Measurements from ENCODE around the gene PARD3B.

Gene PARD3B

GRCh38 chr2:204776781-204777559 is 231.7 kb downstream of the PARD3B start:
- DNase-seq (ENCODE audit: low read depth), result no peak
- no peak overlapping the region for H3K4me3 ChIP-seq (ENCODE audit: low read length)
- TF ChIP-seq CTCF (conservative IDR thresholded peaks at IDR 0.05; ENCODE audit: low read depth, low read length), result no peak

GRCh38 chr2:204779771-204780170 is 234.5 kb downstream of the PARD3B start:
- H3K4me3 ChIP-seq (ENCODE audit: low read length), result no peak overlapping the region
- TF ChIP-seq CTCF (conservative IDR thresholded peaks at IDR 0.05; ENCODE audit: low read depth, low read length), result no peak
- no peak for DNase-seq (ENCODE audit: low read depth)

GRCh38 chr2:204781941-204782340 is 236.7 kb downstream of the PARD3B start:
- H3K4me3 ChIP-seq (ENCODE audit: low read length), result no peak overlapping the region
- DNase-seq (ENCODE audit: low read depth), result no peak
- TF ChIP-seq CTCF (conservative IDR thresholded peaks at IDR 0.05; ENCODE audit: low read depth, low read length), result no peak

GRCh38 chr2:204790076-204790475 is 244.8 kb downstream of the PARD3B start:
- no peak overlapping the region for H3K4me3 ChIP-seq (ENCODE audit: low read length)
- DNase-seq (ENCODE audit: low read depth), result no peak
- TF ChIP-seq CTCF (conservative IDR thresholded peaks at IDR 0.05; ENCODE audit: low read depth, low read length), result no peak

- TF ChIP-seq CTCF (conservative IDR thresholded peaks at IDR 0.05; ENCODE audit: low read depth, low read length), result no peak
- H3K4me3 ChIP-seq (ENCODE audit: low read length), result no peak overlapping the region
- no peak for DNase-seq (ENCODE audit: low read depth)
These were observed 246.0 kb downstream of the PARD3B start for GRCh38 chr2:204791230-204791629.

GRCh38 chr2:204794624-204795023 is 249.3 kb downstream of the PARD3B start:
- no peak overlapping the region for H3K4me3 ChIP-seq (ENCODE audit: low read length)
- DNase-seq (ENCODE audit: low read depth), result no peak
- no peak for TF ChIP-seq CTCF (conservative IDR thresholded peaks at IDR 0.05; ENCODE audit: low read depth, low read length)

- no peak for DNase-seq (ENCODE audit: low read depth)
- TF ChIP-seq CTCF (conservative IDR thresholded peaks at IDR 0.05; ENCODE audit: low read depth, low read length), result no peak
- no peak overlapping the region for H3K4me3 ChIP-seq (ENCODE audit: low read length)
These were observed 249.9 kb downstream of the PARD3B start for GRCh38 chr2:204795156-204795555.

All from retinal pigment epithelial cell (primary cell).